Right atrium auricular region (tissue), 2 donors: Measurements from ENCODE around the gene ATAD5. TPM values are rescaled to one million over a fixed set of nuclear protein-coding genes. Genes with fewer than 3 reads are reported as not detected.
"Not testable (repeated sequence)": the region's sequence is repeated elsewhere in the genome, so short reads cannot be mapped to it uniquely, and the experiment has no call there.

Experiments
- DNase-seq: peaks from one replicate; pipeline ENCODE4 v3.0.0-alpha.2; 2019; ENCODE audit warnings: low spot score
- H3K27ac ChIP-seq, 2 donors: fragments of 200-600 bp; sonication (generic); 1 replicate in 1 of 2; 2 replicates in 1 of 2; pipeline ENCODE4 v1.5.1; 2016 to 2019
- H3K27me3 ChIP-seq, 2 donors: fragments of 200-600 bp; sonication (generic); one replicate each; pipeline versions ENCODE4 v1.5.1 to v1.6.0; 2017 to 2019
- H3K36me3 ChIP-seq: fragments of 200-600 bp; sonication (generic); one replicate; pipeline ENCODE4 v1.5.1; 2016
- H3K4me1 ChIP-seq, 2 donors: fragments of 200-600 bp; sonication (generic); one replicate each; pipeline versions ENCODE4 v1.5.1 to v1.6.0; 2017 to 2019
- H3K4me3 ChIP-seq, 2 donors: fragments of 200-600 bp; sonication (generic); 1 replicate in 1 of 2; 2 replicates in 1 of 2; pipeline ENCODE4 v1.5.1; 2017 to 2019; ENCODE audit warnings: mild to moderate bottlenecking in 1 of 2, moderate library complexity in 1 of 2
- H3K9me3 ChIP-seq, 2 donors: fragments of 200-600 bp; sonication (generic); one replicate each; pipeline ENCODE4 v1.5.1; 2019
- CTCF ChIP-seq, 2 donors: fragments of 200-600 bp; sonication (generic); IDR thresholded peaks; one replicate each; pipeline ENCODE4 v1.5.1; 2019; ENCODE audit warnings: antibody characterized with exemption in 2 of 2
- total RNA-seq, 2 donors: library from RNA; depleted of rRNA; stranded (reverse); fragments of >200 nt; gene quantifications; one replicate each; pipeline ENCODE4 v1.1.0, GENCODE V29; 2016

Gene ATAD5
- total RNA-seq, 2 donors from 2014 or later, result 0.35 to 0.70 TPM

- no peak overlapping the region for H3K4me3 ChIP-seq
- peaks cover 0 to 12% of the 10 kb centered on the region in 2 donors for H3K27me3 ChIP-seq
- no peaks in the 10 kb centered on the region for H3K36me3 ChIP-seq
- H3K27ac ChIP-seq, result no peak overlapping the region
- H3K4me1 ChIP-seq, result peaks cover 0 to 13% of the 10 kb centered on the region in 2 donors
- no peak for TF ChIP-seq CTCF (IDR thresholded peaks at IDR 0.05)
- no peaks in the 10 kb centered on the region for H3K9me3 ChIP-seq
- DNase-seq, result no peak
Observed at GRCh38 chr17:30924341-30924740, 92.6 kb downstream of the ATAD5 start.

- Histone ChIP-seq H3K27me3 (peaks cover 0 to 12% of the 10 kb centered on the region in 2 donors), H3K36me3 (no peaks in the 10 kb centered on the region), H3K9me3 (no peaks in the 10 kb centered on the region), H3K27ac (no peak overlapping the region), H3K4me1 (peaks cover 0 to 12% of the 10 kb centered on the region in 2 donors), H3K4me3 (no peak overlapping the region)
- no peak for DNase-seq
- no peak for TF ChIP-seq CTCF (IDR thresholded peaks at IDR 0.05)
Observed at GRCh38 chr17:30926516-30926915, 94.8 kb downstream of the ATAD5 start.

- TF ChIP-seq CTCF (IDR thresholded peaks at IDR 0.05), result no peak
- H3K27me3 ChIP-seq, result peaks cover 0 to 2% of the 10 kb centered on the region in 2 donors
- no peaks in the 10 kb centered on the region for H3K4me1 ChIP-seq
- DNase-seq, result no peak
- no peak overlapping the region for H3K27ac ChIP-seq
- H3K4me3 ChIP-seq, result no peak overlapping the region
- no peaks in the 10 kb centered on the region for H3K36me3 ChIP-seq
- H3K9me3 ChIP-seq, result no peaks in the 10 kb centered on the region
Observed at GRCh38 chr17:30927756-30928155, 96.0 kb downstream of the ATAD5 start.

GRCh38 chr17:30928584-30928983, 96.8 kb downstream of the ATAD5 start:
- Histone ChIP-seq H3K9me3 (no peaks in the 10 kb centered on the region), H3K27me3 (no peaks in the 10 kb centered on the region), H3K27ac (no peak overlapping the region), H3K4me1 (no peaks in the 10 kb centered on the region), H3K36me3 (no peaks in the 10 kb centered on the region), H3K4me3 (no peak overlapping the region)
- no peak for TF ChIP-seq CTCF (IDR thresholded peaks at IDR 0.05)
- DNase-seq, result no peak

- no peak for DNase-seq
- Histone ChIP-seq H3K36me3 (no peaks in the 10 kb centered on the region), H3K27me3 (no peaks in the 10 kb centered on the region), H3K27ac (no peak overlapping the region), H3K9me3 (no peaks in the 10 kb centered on the region), H3K4me3 (no peak overlapping the region), H3K4me1 (no peaks in the 10 kb centered on the region)
- no peak for TF ChIP-seq CTCF (IDR thresholded peaks at IDR 0.05)
Observed at GRCh38 chr17:30929081-30929633, 97.4 kb downstream of the ATAD5 start.

GRCh38 chr17:30929861-30930260, 98.1 kb downstream of the ATAD5 start:
- H3K27me3 ChIP-seq, H3K4me3 ChIP-seq, H3K27ac ChIP-seq, H3K9me3 ChIP-seq, DNase-seq, H3K36me3 ChIP-seq, H3K4me1 ChIP-seq: not testable (repeated sequence)
